ENCODE measurements around the gene NBEA.

The NBEA gene

GRCh38 chr13:35595181-35595580 is 653.1 kb downstream of the NBEA start:
- DNase-seq (ENCODE audit: low spot score), result no peak

- DNase-seq (ENCODE audit: low spot score), result no peak
Measured at GRCh38 chr13:35596321-35597030, 654.4 kb downstream of the NBEA start.

GRCh38 chr13:35597451-35597850 is 655.4 kb downstream of the NBEA start:
- DNase-seq (ENCODE audit: low spot score), result no peak

GRCh38 chr13:35598233-35598632 is 656.2 kb downstream of the NBEA start:
- no peak for DNase-seq (ENCODE audit: low spot score)

- no peak for DNase-seq (ENCODE audit: low spot score)
Measured at GRCh38 chr13:35598790-35599369, 656.8 kb downstream of the NBEA start.

- no peak for DNase-seq (ENCODE audit: low spot score)
Measured at GRCh38 chr13:35599384-35599783, 657.3 kb downstream of the NBEA start.

- no peak for DNase-seq (ENCODE audit: low spot score)
Measured at GRCh38 chr13:35600137-35600536, 658.1 kb downstream of the NBEA start.

- no peak for DNase-seq (ENCODE audit: low spot score)
Measured at GRCh38 chr13:35603593-35604285, 661.7 kb downstream of the NBEA start.

- no peak for DNase-seq (ENCODE audit: low spot score)
Measured at GRCh38 chr13:35614666-35615065, 672.6 kb downstream of the NBEA start.

GRCh38 chr13:35617420-35617819 is 675.4 kb downstream of the NBEA start:
- no peak for DNase-seq (ENCODE audit: low spot score)

- DNase-seq (ENCODE audit: low spot score), result no peak
Measured at GRCh38 chr13:35618565-35619083, 676.6 kb downstream of the NBEA start.

GRCh38 chr13:35621989-35622388 is 679.9 kb downstream of the NBEA start:
- DNase-seq (ENCODE audit: low spot score), result no peak

- DNase-seq (ENCODE audit: low spot score), result no peak
Measured at GRCh38 chr13:35629026-35629425, 687.0 kb downstream of the NBEA start.

- DNase-seq (ENCODE audit: low spot score), result peak; percentile 2
Measured at GRCh38 chr13:35630551-35631275, 688.6 kb downstream of the NBEA start.

GRCh38 chr13:35631666-35632065 is 689.6 kb downstream of the NBEA start:
- DNase-seq (ENCODE audit: low spot score), result no peak

- DNase-seq (ENCODE audit: low spot score), result no peak
Measured at GRCh38 chr13:35643625-35644024, 701.6 kb downstream of the NBEA start.

- no peak for DNase-seq (ENCODE audit: low spot score)
Measured at GRCh38 chr13:35646056-35646774, 704.1 kb downstream of the NBEA start.

GRCh38 chr13:35648201-35648600 is 706.1 kb downstream of the NBEA start:
- DNase-seq (ENCODE audit: low spot score), result no peak

- DNase-seq (ENCODE audit: low spot score), result no peak
Measured at GRCh38 chr13:35649162-35649561, 707.1 kb downstream of the NBEA start.

- DNase-seq (ENCODE audit: low spot score), result no peak
Measured at GRCh38 chr13:35659796-35660195, 717.7 kb downstream of the NBEA start.

GRCh38 chr13:35664747-35665146 is 722.7 kb downstream of the NBEA start:
- DNase-seq (ENCODE audit: low spot score), result no peak

- no peak for DNase-seq (ENCODE audit: low spot score)
Measured at GRCh38 chr13:35669321-35669720, 727.3 kb downstream of the NBEA start.
